ENCODE measurements around the gene DOCK2. TPM values are rescaled to one million over a fixed set of nuclear protein-coding genes. Genes with fewer than 3 reads are reported as not detected.

Gene DOCK2
- total RNA-seq, 1 experiment from 2014 or later: 2.2 TPM

DNA sequence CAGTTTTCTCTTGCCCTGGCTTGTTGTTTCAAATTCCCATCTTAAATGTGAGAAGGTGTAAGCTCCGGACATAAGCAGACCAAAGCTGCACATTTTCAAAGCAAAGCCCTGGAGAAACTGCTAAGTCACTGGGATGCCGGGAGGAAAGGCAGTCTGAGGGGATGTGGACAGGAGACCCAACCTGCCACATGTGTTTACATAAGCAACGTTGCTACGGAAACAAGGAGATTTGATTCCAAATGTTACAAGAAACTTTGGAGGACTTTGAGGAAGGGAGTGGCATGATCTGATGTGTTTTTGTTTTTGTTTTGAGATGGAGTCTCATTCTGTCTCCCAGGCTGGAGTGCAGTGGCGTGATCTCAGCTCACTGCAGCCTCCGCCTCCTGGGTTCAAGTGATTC lies 368.9 kb downstream of the DOCK2 start:
- no TSS peak for BruUV-seq (replicated peaks)
- intact Hi-C loops (cut with micrococcal nuclease; ENCODE audit: unreplicated experiment): no loop called here

DNA sequence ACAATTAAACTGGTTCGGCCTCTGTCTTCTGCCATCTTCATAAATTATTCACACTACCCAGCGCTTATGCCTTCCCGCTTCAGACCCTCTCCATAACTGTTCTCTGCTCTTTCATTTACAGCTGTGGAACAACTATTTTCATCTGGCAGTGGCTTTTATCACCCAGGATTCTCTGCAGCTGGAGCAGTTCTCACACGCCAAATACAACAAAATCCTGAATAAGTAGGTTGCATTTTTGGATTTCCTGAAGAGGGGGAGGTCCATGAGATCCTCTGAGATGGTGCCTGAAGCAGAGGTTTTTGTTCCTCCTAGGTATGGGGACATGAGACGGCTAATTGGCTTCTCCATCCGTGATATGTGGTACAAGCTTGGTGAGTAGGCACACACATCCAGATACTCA lies 371.3 kb downstream of the DOCK2 start:
- no peaks in the 10 kb centered on the region for H3K9me3 ChIP-seq (ENCODE audit: low read depth, low read length, poor library complexity, severe bottlenecking)
- peak overlapping the region; percentile 16 for H3K27ac ChIP-seq (ENCODE audit: low read depth, low read length, poor library complexity, severe bottlenecking)
- no peak for DNase-seq (ENCODE audit: low spot score)
- peaks cover 24% of the 10 kb centered on the region for H3K4me1 ChIP-seq (ENCODE audit: insufficient read depth, low read length, poor library complexity, severe bottlenecking)
- BruUV-seq (replicated peaks): no TSS peak
- CTCF ChIA-PET: no interaction called here
- H3K36me3 ChIP-seq (ENCODE audit: insufficient read depth, low read length, poor library complexity, severe bottlenecking): no peaks in the 10 kb centered on the region
- TF ChIP-seq, protein P1, sequence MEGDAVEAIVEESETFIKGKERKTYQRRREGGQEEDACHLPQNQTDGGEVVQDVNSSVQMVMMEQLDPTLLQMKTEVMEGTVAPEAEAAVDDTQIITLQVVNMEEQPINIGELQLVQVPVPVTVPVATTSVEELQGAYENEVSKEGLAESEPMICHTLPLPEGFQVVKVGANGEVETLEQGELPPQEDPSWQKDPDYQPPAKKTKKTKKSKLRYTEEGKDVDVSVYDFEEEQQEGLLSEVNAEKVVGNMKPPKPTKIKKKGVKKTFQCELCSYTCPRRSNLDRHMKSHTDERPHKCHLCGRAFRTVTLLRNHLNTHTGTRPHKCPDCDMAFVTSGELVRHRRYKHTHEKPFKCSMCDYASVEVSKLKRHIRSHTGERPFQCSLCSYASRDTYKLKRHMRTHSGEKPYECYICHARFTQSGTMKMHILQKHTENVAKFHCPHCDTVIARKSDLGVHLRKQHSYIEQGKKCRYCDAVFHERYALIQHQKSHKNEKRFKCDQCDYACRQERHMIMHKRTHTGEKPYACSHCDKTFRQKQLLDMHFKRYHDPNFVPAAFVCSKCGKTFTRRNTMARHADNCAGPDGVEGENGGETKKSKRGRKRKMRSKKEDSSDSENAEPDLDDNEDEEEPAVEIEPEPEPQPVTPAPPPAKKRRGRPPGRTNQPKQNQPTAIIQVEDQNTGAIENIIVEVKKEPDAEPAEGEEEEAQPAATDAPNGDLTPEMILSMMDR (conservative IDR thresholded peaks at IDR 0.05; ENCODE audit: low read depth, low read length): no peak
- no peak for TF ChIP-seq EZH2 (IDR thresholded peaks at IDR 0.05; ENCODE audit: borderline replicate concordance, low read depth, low read length, poor library complexity, severe bottlenecking)
- intact Hi-C loops (cut with micrococcal nuclease; ENCODE audit: unreplicated experiment): no loop called here
- no peak overlapping the region for H3K4me3 ChIP-seq (ENCODE audit: low read depth, low read length, poor library complexity, severe bottlenecking)
- no peaks in the 10 kb centered on the region for H3K27me3 ChIP-seq (replicated peaks; ENCODE audit: insufficient read depth, low read depth, low read length, poor library complexity)
- POLR2A ChIA-PET (ENCODE audit: low non-redundant PET): no interaction called here

More for the DNA sequence above, 368.9 kb downstream of the DOCK2 start:
- Histone ChIP-seq H3K27me3 (replicated peaks; ENCODE audit: insufficient read depth, low read depth, low read length, poor library complexity) (no peaks in the 10 kb centered on the region), H3K4me1 (ENCODE audit: insufficient read depth, low read length, poor library complexity, severe bottlenecking) (peaks cover 24% of the 10 kb centered on the region), H3K36me3 (ENCODE audit: insufficient read depth, low read length, poor library complexity, severe bottlenecking) (no peaks in the 10 kb centered on the region), H3K4me3 (ENCODE audit: low read depth, low read length, poor library complexity, severe bottlenecking) (no peak overlapping the region), H3K9me3 (ENCODE audit: low read depth, low read length, poor library complexity, severe bottlenecking) (no peaks in the 10 kb centered on the region), H3K27ac (ENCODE audit: low read depth, low read length, poor library complexity, severe bottlenecking) (no peak overlapping the region)
- TF ChIP-seq, protein P1 (conservative IDR thresholded peaks at IDR 0.05; ENCODE audit: low read depth, low read length): no peak
- no peak for TF ChIP-seq EZH2 (IDR thresholded peaks at IDR 0.05; ENCODE audit: borderline replicate concordance, low read depth, low read length, poor library complexity, severe bottlenecking)
- ChIA-PET CTCF (no interaction called here), POLR2A (ENCODE audit: low non-redundant PET) (no interaction called here)
- DNase-seq (ENCODE audit: low spot score): no peak

DNA sequence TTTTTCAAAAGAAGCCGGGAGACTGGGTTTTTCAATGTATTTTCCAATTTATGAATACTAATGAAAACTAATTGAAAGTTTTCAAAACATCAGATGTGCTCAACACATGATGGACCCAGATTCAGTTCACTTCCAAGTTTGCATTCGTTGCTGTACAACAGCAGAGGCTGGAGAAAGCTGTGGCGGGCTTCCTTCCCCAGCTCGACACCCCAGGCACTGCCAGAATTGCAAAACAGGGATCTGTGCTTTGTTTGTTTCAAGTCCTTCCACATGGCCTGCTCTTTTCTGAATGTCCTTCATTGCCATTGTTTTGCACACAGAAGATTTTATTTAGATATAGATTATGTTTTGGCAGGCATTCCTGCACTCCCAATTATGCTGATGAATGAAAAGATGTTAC lies 373.5 kb downstream of the DOCK2 start:
- Histone ChIP-seq H3K4me1 (ENCODE audit: insufficient read depth, low read length, poor library complexity, severe bottlenecking) (peaks cover 24% of the 10 kb centered on the region), H3K9me3 (ENCODE audit: low read depth, low read length, poor library complexity, severe bottlenecking) (no peaks in the 10 kb centered on the region), H3K27me3 (replicated peaks; ENCODE audit: insufficient read depth, low read depth, low read length, poor library complexity) (no peaks in the 10 kb centered on the region), H3K4me3 (ENCODE audit: low read depth, low read length, poor library complexity, severe bottlenecking) (no peak overlapping the region), H3K36me3 (ENCODE audit: insufficient read depth, low read length, poor library complexity, severe bottlenecking) (no peaks in the 10 kb centered on the region), H3K27ac (ENCODE audit: low read depth, low read length, poor library complexity, severe bottlenecking) (no peak overlapping the region)
- POLR2A ChIA-PET (ENCODE audit: low non-redundant PET): no interaction called here
- no peak for DNase-seq (ENCODE audit: low spot score)
- intact Hi-C loops (cut with micrococcal nuclease; ENCODE audit: unreplicated experiment): no loop called here
- BruUV-seq (replicated peaks): no TSS peak
- no peak for TF ChIP-seq EZH2 (IDR thresholded peaks at IDR 0.05; ENCODE audit: borderline replicate concordance, low read depth, low read length, poor library complexity, severe bottlenecking)
- TF ChIP-seq, protein P1 (conservative IDR thresholded peaks at IDR 0.05; ENCODE audit: low read depth, low read length): no peak
- CTCF ChIA-PET: no interaction called here

All from A673 (cell line).